ENCODE results near the gene IGFBP2. TPM values are rescaled to one million over a fixed set of nuclear protein-coding genes. Genes with fewer than 3 reads are reported as not detected.

The IGFBP2 gene
- total and polyA plus RNA-seq, 9 of the 15 experiments (the other 6 are each of a cell fraction or from before 2014, with no cell fraction given) = 0.93 TPM; not detected in 8

DNA sequence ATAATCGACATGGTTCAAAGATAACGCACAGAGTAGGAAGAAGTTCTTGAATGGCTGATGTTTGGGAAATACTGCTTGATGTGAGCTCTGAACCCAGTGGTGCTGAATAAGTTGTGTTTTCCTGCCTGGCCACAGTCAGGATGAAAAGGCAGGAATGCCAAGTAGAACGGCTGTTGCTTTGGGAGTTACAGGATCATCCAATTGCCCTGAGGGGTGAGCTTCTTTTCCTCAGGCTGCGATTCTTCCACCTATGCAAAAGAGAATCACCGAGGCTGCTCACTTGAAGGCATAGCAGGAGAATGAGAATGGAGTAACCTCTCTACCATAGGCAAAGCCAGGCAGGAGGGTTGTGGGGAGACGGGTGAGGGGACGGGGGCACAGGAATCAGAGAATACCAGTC is 14.4 kb upstream of the IGFBP2 start:
- CTCF ChIA-PET (ENCODE audit: low intra/inter-chr PET ratio) = no interaction called here
- no peak overlapping the region for H3K27ac ChIP-seq (ENCODE audit: extremely low read depth, low read depth, low read length)
- POLR2A ChIA-PET = interaction anchor here (1.2 kb wide), 1 partner anchor 120 kb away, joined by 3 read pairs; the partner anchor contains the start of gene RPL37A
- FAIRE-seq (no peak), DNase-seq (ENCODE audit: extremely low read depth in 1 of 4, low spot score in 3 of 4) (no peak), ATAC-seq (no peak)
- H3K79me2 ChIP-seq (ENCODE audit: control insufficient read depth, insufficient read depth, low read length) = no peaks in the 10 kb centered on the region
- BruUV-seq (replicated peaks) = no TSS peak
- no peaks in the 10 kb centered on the region for H3K9me3 ChIP-seq (replicated peaks; ENCODE audit: control insufficient read depth, insufficient read depth, low read depth, low read length)
- no peaks in the 10 kb centered on the region for H3K36me3 ChIP-seq (ENCODE audit: control insufficient read depth, insufficient read depth, low read length)
- no peak overlapping the region for H3K4me3 ChIP-seq
- intact Hi-C loops (cut with micrococcal nuclease) (no loop called here), in situ Hi-C loops (cut with MboI) (no loop called here)
- H3K9me1 ChIP-seq (ENCODE audit: control insufficient read depth, insufficient read depth, low read length) = no peaks in the 10 kb centered on the region
- H3K4me1 ChIP-seq (replicated peaks in 1 of 2; ENCODE audit: control insufficient read depth in 2 of 2, insufficient read depth in 2 of 2, low read length in 2 of 2) = peaks cover 4 to 6% of the 10 kb centered on the region in 2 experiments; a peak in 4 of 5 replicates
- H3K9ac ChIP-seq (ENCODE audit: insufficient read depth in 1 of 2, low read depth in 2 of 2, low read length in 2 of 2) = no peak overlapping the region; a peak in 1 of 4 replicates
- H3K27me3 ChIP-seq (ENCODE audit: control insufficient read depth in 2 of 2, insufficient read depth in 2 of 2, low read length in 2 of 2) = no peaks in the 10 kb centered on the region
- H2AFZ ChIP-seq (ENCODE audit: low read depth, low read length) = peak overlapping the region; percentile 54; the same call in 1 of the 2 replicates
- H4K20me1 ChIP-seq (replicated peaks; ENCODE audit: control insufficient read depth, insufficient read depth, low read length) = no peaks in the 10 kb centered on the region
- H3K4me2 ChIP-seq (ENCODE audit: insufficient read depth, low read length) = no peak overlapping the region; the same call in 1 of the 2 replicates
- WGBS (ENCODE audit: insufficient coverage, low coverage, missing lambda C conversion rate) = 45% methylated on average over 6 of the region's 7 CpGs
- TF ChIP-seq, protein P1, sequence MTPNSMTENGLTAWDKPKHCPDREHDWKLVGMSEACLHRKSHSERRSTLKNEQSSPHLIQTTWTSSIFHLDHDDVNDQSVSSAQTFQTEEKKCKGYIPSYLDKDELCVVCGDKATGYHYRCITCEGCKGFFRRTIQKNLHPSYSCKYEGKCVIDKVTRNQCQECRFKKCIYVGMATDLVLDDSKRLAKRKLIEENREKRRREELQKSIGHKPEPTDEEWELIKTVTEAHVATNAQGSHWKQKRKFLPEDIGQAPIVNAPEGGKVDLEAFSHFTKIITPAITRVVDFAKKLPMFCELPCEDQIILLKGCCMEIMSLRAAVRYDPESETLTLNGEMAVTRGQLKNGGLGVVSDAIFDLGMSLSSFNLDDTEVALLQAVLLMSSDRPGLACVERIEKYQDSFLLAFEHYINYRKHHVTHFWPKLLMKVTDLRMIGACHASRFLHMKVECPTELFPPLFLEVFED (CRISPR knock-in tag; conservative IDR thresholded peaks at IDR 0.05) = no peak
- TF ChIP-seq, protein P2, sequence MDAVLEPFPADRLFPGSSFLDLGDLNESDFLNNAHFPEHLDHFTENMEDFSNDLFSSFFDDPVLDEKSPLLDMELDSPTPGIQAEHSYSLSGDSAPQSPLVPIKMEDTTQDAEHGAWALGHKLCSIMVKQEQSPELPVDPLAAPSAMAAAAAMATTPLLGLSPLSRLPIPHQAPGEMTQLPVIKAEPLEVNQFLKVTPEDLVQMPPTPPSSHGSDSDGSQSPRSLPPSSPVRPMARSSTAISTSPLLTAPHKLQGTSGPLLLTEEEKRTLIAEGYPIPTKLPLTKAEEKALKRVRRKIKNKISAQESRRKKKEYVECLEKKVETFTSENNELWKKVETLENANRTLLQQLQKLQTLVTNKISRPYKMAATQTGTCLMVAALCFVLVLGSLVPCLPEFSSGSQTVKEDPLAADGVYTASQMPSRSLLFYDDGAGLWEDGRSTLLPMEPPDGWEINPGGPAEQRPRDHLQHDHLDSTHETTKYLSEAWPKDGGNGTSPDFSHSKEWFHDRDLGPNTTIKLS (IDR thresholded peaks at IDR 0.05; ENCODE audit: borderline replicate concordance, low read depth) = no peak
- no peak for TF ChIP-seq NFYB (IDR thresholded peaks at IDR 0.05; ENCODE audit: extremely low read depth, insufficient read length)
- TF ChIP-seq DLX4 (CRISPR knock-in tag; IDR thresholded peaks at IDR 0.05) = no peak
- TF ChIP-seq PCBP2 (IDR thresholded peaks at IDR 0.05; ENCODE audit: low read depth, low read length, poor library complexity, severe bottlenecking) = no peak
- no peak for TF ChIP-seq BMI1 (IDR thresholded peaks at IDR 0.05; ENCODE audit: low read length)
- TF ChIP-seq ETV6 (IDR thresholded peaks at IDR 0.05; ENCODE audit: borderline replicate concordance in 1 of 2, low read depth in 2 of 2, low read length in 1 of 2) = no peak
- no peak for TF ChIP-seq ETV6 (CRISPR knock-in tag; IDR thresholded peaks at IDR 0.05; ENCODE audit: borderline replicate concordance)
- TF ChIP-seq GABPA (tag; conservative IDR thresholded peaks at IDR 0.05; ENCODE audit: low read depth) = no peak
- no peak for TF ChIP-seq BRD9 (IDR thresholded peaks at IDR 0.05; ENCODE audit: low read depth, partially characterized antibody)
- TF ChIP-seq NR2C2 (CRISPR knock-in tag; IDR thresholded peaks at IDR 0.05) = no peak
- no peak for TF ChIP-seq NR2C2 (tag; IDR thresholded peaks at IDR 0.05)
- TF ChIP-seq ZNF384 (IDR thresholded peaks at IDR 0.05; ENCODE audit: low read depth, low read length) = no peak
- no peak for TF ChIP-seq CCNT2 (IDR thresholded peaks at IDR 0.05; ENCODE audit: borderline replicate concordance, extremely low read depth, insufficient read length, low read depth, low read length)
